Measurements from ENCODE around the gene PRKAR1B.

Gene PRKAR1B

DNA sequence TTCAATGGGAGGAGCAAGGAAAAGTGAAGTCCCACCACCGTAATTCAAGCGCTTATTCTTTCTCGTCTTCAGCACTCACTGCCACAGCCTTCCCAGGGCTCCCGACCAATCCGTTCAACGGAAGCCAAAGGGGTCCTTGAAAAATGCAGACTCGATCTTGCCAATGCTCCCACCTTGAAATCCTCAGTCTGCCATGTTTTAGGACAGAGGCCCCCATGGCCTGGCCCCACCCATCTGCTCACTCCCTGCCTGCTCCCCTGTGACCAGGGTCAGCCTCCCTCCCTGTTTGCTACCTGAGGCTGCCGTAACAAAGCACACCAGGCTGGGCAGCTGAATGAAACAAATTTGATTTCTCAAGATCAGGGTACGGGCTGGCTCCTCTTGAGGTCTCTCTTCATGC lies 3.5 kb downstream of the PRKAR1B start:
- DNase-seq (ENCODE audit: low spot score): no peak

GRCh38 chr7:721619-722248 lies 5.3 kb downstream of the PRKAR1B start:
- DNase-seq (ENCODE audit: low spot score): no peak

DNA sequence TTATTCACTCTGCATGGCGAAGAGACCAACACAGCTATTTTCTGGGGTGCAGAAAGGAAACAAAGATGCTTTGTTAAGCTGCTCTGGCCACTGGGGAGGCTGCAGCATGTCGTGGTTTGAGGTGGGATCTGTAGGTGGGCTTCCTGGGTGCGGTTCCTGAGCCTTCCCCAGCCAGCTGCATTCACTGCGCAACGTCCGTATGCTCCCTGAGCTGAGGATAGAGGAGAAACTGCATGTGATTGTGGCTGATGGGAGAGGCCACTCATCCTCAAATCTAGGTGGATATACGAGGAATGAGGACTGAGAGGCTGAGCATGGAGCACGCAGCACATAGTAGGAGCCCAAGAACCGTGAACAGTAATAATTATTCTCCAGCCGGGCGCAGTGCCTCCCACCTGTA lies 10.4 kb downstream of the PRKAR1B start:
- no peak for DNase-seq (ENCODE audit: low spot score)

DNA sequence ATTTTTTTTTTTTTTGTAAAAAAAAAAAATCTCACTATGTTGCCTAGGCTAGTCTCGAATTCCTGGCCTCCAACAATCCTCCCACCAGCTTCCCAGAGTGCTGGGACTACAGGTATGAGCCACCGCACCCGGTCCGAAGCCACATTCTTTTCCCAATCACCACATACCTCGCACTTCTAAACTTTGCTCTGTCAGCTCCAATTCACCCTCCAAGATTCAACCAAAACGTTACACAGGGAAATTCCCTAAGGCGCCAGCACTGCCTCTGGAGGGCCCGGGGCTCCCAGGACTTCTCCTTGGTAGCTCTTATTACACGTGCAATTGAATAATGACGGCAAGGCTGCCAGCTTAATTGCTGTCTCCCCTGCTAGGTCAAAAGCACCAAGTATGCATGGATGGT lies 10.9 kb downstream of the PRKAR1B start:
- DNase-seq (ENCODE audit: low spot score): no peak

GRCh38 chr7:714251-714671 lies 12.8 kb downstream of the PRKAR1B start:
- no peak for DNase-seq (ENCODE audit: low spot score)

GRCh38 chr7:713488-714230 lies 13.4 kb downstream of the PRKAR1B start:
- no peak for DNase-seq (ENCODE audit: low spot score)

DNA sequence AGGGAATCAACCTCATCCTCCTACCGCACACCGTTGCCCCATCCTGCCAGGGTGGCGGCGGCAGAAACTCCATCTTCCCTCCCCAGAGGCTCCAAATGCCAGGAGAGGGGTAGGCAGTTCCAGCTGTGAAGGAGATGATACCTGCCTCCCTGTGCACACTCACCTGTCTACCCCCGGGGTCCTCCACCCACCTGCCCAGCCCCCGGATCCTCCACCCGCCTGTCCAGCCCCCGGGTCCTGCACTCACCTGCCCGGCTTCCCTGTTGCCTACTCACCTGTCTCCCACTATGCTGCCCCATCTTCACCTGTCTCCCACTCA lies 14.0 kb downstream of the PRKAR1B start:
- DNase-seq (ENCODE audit: low spot score): no peak

GRCh38 chr7:712381-713138 lies 14.5 kb downstream of the PRKAR1B start:
- no peak for DNase-seq (ENCODE audit: low spot score)

DNA sequence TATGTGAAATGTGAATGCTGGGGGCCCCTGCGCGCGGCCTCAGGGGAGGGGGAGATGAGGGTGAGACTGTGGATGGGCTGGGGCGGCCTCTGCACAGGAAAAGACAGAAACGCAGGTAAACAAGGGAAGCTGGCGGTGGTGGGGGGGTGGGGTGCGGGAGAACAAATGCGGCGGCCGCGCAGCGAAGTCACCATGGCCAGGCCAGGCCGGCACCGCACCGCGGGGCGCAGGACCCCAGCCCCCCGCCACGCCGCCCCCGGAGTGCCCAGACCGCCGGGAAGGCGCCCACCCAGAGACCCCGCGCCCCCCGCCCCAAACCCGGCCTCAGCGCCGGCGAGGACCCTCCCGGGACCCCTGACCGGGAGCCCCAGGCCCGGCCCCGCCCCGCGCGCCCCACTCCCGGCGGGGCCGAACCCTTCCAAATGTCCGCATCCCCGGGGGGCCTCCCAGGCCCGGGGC lies 15.1 kb downstream of the PRKAR1B start:
- DNase-seq (ENCODE audit: low spot score): no peak

DNA sequence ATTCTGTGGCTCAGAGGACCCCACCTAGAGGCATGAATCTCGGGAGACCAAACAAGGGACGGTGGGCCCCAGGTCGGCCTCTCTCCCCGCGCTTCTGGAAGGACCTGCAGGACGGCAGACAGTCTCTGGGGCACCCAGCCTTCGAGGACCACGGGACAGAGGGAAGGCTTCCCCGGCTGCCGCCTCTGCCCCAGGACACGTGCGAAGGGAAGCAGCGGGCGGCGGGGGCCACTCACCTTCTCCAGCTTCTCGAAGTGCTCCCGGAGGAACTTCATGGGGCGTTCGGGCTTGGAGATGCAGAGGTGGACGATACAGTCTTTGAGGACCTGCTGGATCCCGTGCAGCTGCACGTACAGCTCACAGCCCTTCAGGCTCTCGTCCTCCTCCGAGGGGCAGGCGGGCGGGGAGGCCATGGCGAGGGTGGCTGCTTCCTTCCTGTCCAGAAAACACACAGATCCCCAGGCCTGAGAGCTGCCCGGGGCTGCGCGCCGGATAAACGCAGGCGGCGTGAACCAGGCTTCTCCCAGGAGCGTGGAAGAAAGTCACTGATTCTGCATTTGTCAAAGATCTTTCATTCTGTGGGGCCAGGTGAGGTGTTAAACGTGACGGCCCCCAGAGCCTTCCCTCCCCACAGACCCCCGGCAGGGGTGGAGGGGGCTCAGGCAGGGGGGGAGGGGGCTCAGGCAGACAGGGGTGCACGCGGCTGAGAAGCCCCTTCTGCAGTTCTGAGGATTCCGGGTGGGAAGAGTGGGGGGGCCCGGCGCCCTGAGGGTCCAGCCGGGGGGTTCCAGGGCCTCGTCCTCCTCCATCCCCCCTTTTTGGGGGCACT lies 15.8 kb downstream of the PRKAR1B start:
- no peak for DNase-seq (ENCODE audit: low spot score)

GRCh38 chr7:710161-710560 lies 16.9 kb downstream of the PRKAR1B start:
- DNase-seq (ENCODE audit: low spot score): no peak

DNA sequence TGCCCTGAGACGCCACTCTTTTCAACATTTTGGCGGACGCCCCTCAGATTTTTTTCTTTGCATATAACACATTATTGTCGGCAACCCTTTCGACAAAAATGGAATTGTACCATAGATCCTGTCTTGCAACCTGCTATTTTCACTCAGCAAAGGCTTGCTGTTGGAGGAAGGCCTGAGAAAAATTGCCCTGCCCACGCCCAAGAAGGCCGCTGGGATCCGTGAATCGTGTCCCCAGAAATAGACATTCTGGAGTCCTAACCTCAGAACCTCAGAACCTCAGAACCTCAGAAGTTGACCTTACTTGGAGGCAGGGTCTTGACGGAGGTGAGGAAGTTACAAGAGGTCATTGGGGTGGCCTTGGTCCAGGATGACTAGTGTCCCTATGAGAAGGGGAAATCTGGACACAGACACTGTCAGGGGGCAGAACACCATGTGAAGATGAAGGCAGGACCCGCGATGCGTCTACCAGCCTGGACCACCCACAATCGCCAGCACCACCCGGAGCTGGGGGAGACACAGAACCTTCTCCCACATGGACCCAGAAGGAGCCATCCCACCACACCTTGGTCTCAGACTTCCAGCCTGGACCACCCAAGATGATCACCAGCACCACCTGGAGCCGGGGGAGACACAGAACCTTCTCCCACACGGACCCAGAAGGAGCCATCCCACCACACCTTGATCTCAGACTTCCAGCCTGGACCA lies 19.6 kb downstream of the PRKAR1B start:
- no peak for DNase-seq (ENCODE audit: low spot score)

DNA sequence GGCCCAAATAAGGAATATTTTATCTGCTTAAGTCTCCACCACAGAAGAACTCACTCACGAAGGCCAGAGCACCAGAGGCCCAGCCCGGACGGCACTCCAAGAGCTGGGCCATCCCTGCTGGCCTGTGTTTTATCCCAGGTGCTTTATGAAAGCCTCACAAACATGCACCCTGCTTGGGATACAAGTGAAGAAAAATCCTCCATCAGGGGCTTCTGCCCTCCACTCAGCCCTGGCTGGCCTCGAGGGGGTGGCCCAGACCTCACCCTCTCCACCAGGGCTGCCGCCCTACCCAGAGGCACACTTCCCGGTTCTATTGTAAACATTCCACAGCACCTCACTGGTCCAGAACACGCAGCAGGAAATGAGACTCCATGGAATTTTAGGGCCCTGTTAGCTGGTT lies 20.4 kb downstream of the PRKAR1B start:
- no peak for DNase-seq (ENCODE audit: low spot score)

- DNase-seq (ENCODE audit: low spot score): no peak
Measured at GRCh38 chr7:703049-703448, 24.0 kb downstream of the PRKAR1B start.

GRCh38 chr7:701086-701671 lies 25.9 kb downstream of the PRKAR1B start:
- DNase-seq (ENCODE audit: low spot score): no peak

- no peak for DNase-seq (ENCODE audit: low spot score)
Measured at GRCh38 chr7:699476-700170, 27.5 kb downstream of the PRKAR1B start.

DNA sequence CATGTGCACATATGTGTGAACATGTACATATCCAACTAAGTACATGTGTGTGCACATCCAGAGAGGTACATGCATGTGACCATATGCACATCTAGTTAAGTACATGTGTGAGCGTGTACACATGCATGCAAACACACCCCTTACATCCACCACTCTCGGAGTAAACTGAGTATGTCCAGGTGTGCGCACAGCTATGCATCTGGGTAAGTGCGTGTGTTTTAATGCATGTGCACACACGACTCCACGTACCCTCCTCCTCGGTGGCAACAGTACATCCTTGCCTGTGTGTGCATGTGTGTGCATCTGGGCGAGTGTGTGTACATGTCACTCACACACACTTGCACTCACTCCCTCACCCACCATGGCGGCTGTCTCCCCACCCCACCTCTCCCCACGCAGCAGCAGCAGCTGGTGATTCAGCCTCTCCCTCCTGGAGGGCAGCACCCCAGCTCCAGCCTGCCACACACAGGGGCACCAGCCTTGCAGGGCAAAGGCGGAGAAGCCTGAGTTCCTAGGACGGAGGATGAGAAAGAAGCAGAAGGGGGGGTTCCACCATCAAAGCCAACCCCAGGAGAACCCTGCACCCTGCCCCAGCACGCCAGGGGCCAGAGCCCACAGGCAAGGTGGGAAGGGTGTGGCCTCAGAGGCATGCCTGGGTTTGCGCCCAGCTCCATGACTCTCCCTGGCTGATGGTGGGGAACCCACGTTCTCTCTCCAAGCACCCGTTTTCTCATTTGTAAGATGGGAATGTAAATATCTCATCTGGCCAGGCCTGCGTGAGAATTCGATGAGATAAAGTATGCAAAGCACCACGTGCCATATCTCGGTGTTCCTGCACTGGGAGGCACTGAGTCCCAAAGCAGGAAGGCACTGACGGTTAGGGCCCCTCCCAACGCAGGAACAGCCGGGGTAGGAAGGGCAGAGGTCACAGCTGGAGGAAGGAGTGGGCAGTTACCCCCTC lies 28.3 kb downstream of the PRKAR1B start:
- DNase-seq (ENCODE audit: low spot score): no peak

DNA sequence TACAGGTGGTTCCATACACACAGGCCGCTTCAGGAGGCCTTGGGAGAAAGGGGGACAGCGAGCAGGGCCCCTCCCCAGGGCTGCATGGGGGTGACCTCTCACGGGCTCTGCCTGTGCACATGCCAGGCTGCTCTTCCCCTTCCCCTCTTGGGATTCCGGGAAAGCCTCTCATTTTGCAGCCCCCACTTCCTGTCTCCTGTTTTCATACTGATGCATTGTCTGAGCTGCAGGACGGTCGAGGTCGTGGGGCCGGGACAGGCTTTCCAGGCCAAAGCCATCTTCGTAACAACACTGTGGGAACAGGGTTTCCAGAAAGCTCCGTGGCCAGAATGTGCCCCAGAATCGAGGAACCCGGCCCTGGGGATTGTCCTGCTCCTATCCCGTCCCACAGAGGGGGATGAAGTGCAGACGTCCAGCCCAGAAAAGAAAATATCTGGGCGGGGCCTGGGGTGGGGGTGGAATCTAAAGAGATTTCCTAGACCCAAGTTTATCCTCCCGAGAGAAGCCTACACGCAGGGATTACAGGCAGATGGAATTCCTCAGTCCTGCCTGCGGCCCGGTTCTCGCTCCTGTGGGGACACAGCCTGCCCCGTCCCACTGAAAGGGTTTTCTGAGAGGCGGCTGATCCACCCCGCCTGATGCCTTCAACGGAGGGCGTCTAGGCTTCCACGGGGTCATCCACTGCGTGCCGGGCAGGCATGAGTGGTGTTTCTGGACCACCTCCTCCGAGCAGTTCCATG lies 30.1 kb downstream of the PRKAR1B start:
- DNase-seq (ENCODE audit: low spot score): no peak

Data from SK-N-DZ (cell line).